HG03175 (cell line): ENCODE measurements around the gene RASGRP3.
A peak's percentile ranks its signal among the peaks of the same experiment; 100 is the strongest.

Source experiments
- ATAC-seq: cut with Tn5 transposase; IDR thresholded peaks from one replicate; pipeline ENCODE4 v1.9.1; 2021; ENCODE audit warnings: mild to moderate bottlenecking, moderate library complexity; ENCODE audit not compliant: unreplicated experiment

RASGRP3 gene

DNA sequence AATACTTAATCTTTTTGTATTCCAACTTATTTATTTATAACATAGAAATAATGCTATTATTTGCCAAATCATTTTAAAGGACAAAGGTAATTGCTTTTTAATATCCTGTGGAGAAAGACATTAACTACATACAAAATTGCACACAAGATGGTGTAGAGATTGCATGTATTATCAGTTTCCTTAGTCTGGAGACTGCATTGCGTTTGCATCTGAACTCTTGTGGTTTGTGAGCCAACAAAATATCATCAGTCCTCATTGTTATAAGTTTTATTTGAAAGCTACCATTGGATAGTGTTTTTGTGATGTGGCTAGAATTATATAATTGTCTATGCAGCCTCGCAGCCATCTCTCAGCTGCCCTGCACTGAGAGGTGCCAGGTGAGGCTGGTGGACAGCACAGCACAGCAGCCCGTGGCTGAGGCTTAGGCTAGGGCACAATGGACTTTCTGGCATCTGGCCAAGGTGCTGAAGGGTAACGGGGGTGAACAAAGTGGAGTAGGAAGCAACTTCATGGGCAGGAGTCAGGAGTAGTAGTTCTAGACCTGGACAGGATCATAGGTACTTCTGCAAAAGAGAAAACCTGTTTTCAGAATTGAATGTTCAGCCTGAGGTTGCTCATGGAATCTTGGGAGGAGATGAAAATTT is 15.1 kb downstream of the RASGRP3 start:
- no peak for ATAC-seq

DNA sequence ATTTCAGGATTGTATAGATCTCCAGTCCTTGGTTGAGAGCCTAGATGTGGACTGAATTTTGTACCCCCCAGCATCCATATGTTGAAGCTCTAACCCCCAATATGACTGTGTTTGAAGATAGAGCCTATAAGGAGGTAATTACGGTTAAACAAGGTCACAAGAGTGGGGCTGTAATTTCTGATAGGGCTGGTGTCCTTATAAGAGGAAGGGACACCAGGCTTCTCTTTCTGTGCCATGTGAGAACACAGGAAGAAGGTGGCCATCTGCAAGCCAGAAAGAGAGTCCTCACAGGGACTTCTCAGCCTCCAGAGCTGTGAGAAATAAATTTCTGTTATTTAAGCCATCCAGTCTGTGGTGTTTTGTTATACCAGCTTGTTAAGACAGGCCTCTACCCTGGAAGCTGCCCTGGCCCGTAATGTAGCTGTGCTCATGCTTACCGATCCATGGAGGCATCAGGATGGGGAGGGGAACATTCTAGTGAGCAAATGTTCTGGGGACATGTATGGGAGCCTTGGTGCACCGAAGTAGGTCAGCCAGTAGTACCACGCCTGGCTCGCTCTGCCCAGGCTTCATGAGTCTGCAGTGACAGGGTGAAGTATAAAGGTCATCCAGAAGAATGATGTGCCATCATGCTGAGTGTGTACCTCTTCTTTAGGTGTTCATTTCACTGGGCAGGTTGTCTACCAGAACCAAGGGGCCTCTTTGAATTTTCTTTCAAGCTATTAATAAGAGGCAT is 16.1 kb downstream of the RASGRP3 start:
- no peak for ATAC-seq

DNA sequence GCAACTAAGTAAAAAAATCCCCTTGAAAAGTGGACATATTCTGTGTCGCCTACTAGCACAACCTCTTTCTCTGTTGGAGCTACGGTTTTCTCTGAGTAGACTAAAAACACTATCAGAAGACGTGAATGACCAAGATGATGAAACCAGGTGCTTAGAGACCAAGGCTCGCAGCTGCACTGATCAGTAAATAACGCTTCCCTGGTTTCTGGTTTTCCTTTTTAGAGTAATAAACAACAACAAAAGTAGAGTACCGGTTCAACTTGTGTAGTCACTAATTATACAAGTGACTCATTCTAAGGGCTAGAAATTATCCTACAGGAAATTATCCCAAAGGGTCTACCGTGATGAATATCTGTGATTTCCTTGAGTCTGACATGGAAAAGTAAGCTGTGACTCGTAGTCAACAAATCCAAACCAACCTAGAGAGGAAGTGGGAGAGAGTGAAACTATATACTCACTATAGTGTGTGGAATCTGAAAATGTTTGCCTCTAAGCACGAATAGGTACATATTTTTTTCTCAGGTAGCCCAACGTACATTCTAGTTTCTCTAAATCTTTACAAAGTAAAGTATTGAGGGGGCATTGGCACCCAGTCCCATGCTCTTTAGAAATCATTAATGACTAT is 17.8 kb downstream of the RASGRP3 start:
- peak; percentile 53 for ATAC-seq

DNA sequence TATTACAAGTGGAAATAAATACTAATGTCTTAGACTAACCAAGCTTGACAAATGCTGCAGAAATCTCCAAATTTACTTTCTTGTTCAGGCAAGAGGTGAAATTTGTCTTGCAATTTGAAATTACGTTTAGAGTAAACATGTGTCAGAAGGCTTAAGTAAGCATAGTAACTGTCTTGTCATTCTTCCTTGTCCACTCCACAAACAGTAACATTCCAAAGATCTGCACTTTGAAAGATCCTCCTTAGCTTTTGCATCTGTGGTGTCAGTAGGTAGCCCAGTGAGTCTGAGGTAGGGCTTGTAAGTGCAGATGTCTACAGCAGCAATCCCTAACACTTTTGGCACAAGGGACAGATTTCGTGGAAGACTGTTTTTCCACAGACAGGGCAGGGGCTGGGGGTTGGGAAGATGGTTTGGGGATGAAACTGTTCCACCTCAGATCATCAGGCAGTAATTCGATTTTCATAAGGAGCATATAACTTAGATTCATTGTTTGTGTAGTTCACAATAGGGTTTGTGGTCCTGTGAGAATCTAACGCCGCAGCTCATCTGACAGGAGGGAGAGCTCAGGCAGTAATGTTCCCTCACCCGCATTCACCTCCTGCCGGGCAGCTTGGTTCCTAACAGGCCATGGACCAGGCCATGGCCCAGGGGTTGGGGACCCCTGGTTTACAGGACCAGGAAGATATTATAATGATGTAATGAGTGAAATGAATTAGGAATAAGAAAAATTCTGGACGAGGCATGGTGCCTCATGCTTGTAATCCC is 18.6 kb downstream of the RASGRP3 start:
- ATAC-seq, result no peak

DNA sequence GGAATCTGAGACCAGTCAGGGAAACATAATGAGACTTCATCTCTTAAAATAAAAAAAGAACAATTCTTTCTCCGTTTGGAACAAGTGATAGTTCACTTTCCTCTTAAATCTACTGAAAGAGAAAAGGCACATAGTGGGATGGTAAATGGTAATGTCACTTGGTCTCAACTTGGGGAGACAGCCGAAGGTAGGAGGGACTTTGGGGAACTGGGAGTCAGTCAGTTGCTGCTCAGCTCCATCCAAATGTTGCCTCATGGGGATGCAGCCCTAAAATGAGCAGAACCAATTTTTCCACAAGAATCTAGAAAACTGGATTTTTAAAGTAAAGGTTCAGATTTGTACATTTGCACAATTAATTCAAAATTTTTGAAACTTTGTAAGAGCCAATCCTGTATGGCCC is 19.2 kb downstream of the RASGRP3 start:
- ATAC-seq, result no peak

DNA sequence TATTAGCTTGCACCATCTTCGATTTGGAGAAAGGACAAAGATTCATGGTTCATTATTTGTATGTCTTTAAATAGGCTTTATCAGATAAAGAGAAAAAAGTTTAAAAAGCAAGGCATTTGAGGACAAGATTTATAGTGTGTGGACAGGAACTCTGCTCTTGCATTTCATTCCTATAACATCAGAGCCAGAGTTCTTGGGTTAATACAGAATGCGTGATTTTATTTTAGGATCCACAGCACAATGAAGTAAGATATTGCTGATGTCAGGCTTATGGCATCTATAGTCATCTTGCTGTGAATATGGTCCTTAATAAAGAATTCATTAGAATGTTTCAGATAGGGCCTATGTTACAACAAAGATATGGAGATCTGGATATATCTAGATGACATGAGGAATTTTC is 19.7 kb downstream of the RASGRP3 start:
- ATAC-seq, result no peak

DNA sequence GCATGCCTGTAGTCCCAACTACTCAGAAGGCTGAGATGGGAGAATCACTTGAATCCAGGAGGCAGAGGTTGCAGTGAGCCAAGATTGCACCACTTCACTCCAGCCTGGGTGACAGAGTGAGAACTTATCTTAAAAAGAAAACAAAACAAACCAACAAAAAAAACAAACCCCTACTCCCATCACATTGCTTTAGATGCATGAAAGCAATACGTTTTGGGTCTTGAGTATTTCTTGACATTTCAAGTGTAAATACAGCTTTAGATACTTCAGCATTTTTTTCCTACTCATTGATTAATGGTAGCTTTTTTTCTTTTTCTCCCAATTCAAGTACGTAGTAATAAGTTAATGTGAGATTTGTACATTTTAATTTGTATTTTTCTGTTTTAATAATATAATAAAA is 20.3 kb downstream of the RASGRP3 start:
- no peak for ATAC-seq

DNA sequence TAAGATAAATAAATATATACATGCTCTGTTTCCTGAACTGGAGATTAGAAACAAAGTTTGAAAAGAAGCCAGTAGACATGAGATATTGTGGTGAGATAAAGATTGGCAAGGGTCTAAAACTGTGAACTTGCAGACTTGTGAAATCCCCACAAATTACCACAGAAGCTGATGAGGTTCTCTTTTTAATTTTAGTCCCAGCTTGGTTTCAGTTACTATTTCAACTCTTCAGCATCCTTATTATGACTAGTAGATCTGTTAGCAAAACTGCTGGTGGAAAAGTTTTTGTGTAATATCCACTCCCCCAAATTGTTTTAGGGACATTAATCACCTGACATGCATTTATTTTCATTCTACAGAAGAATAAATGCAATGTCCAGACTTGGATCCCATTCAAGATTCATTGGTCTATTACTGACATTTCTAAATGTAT is 20.8 kb downstream of the RASGRP3 start:
- ATAC-seq, result peak; percentile 51

DNA sequence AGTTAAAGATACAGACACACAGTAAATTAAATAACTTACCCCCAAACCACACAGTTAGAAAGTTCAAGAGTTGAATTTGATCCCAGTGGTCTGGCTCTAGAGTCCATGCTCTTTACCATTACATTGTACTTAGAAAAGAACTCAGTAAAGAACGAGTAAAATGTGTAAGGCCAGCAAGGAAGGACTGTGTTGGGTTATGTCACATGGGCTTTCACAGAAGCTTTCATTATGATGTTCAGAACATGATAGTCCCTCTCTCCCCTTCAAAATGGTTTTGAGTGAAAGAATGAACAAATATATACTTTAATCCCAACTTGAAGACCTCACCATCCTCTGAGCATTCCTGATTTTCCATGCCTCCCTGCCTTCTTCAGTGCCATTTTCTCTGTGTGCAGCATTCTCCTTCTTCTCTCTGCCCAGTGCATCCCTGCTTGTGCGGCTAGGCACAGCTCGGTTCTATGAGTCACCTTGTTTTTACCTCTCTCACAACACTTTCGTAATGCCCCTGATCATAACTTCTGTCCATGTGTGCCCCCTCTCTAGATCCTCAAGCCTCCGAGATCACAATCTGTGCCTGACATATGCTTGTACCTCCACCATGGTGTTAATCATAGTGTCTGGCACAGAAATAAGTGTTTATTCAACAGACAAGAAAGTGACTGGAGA is 22.0 kb downstream of the RASGRP3 start:
- no peak for ATAC-seq

DNA sequence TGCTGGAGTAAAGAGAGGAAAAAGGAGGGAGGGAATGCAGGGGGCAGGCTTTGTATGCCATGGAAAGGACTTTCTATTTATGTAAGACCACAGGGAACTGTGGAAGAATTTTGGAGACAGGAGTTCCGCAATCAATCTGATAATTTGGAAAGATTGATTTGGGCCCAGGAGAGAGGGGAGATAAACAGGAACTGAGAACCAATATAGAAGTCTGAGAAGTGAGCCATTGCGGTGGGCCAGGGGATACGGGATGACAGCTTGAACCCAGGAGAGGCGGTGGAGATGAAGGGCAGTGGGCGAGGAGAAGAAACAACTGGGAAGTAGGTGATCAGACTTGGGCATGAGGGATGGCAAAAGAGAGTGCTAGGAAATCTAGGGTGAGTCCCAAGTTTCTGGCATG is 23.7 kb downstream of the RASGRP3 start:
- ATAC-seq, result no peak

DNA sequence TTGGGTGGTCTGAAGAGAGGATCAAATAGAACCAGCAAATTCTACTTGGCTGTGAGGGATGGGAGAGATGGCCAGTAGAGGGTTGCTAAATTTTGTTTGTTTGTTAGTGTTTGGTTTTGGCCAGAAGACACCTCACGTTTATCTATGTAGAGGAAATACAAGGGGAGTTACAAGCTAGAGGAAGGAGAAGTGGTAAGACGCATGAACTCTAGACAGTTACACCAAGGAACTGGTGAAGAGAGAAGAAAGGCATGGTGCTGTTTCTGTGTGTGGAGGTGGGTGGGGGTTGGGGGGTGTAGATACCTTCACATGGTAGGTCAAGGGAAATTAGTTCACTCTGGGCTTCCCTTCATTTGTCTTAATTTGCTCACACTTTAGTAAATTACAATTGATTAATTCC is 25.6 kb downstream of the RASGRP3 start:
- ATAC-seq, result no peak

DNA sequence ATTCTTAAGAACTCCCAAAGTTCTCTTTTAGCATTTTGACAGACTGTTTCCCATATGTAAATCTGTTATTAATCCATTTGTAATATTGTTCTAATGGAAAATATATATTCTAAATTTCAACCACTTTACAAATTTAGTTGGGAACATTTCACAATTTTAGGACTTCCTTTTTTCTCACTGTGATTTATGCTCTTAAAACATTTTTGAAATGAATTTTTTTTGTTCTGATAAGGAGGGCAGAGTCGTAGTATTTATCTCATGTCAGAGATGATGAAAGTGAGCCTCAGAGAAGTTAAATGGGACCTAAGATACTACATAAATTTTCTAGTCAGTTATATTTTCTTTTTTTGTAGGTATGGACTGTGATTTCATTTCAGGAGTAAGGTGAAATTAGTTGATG is 26.6 kb downstream of the RASGRP3 start:
- ATAC-seq, result no peak

DNA sequence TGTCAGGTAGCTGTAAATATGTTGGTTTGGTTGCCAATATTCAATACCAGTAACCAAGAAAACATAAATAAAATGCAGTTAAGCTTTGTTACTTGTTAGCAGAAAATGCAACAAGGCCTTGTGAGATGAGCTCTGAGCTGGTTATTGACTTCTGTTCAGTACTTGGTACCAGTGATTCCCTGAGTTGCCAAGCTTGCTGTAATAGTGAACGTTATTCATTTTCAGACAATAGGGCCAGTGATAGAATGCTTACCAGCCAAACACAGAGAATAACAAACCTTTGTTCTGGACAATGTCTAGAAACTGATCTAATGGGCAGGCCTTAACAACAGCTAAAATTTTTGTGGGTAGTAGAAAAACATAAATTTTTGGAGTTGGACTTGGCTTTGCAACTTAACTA is 29.5 kb downstream of the RASGRP3 start:
- ATAC-seq, result no peak

DNA sequence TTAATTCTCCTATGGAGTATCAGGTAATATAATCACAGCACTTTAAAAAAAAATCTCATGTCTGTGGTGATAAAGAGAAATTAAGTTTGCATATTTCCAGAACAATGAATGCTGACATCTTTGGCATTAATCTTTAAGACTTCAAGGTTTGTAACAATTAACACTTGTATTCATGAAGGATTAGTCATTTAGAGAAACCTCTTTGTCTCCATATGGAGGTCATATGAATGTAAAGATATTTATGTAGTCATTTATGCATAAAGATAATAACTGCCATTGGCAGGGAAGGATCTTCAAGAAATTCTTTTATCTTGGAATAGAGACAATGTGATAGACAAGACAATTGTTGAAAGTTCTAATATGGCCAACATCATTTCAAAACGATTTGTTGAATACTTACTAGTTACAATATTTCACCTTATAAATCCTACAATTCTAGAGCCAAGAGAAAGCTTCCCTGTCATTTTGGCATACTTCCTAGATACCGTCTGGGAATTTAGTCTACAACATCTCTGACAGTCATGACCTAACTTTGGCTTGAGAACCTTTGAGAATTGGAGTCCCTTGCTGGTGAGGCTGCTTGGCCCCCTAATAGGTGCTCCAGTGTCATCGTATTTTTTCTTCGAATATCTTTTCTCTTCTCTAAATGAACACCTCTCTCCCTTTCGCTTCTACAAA is 33.6 kb downstream of the RASGRP3 start:
- ATAC-seq, result no peak

DNA sequence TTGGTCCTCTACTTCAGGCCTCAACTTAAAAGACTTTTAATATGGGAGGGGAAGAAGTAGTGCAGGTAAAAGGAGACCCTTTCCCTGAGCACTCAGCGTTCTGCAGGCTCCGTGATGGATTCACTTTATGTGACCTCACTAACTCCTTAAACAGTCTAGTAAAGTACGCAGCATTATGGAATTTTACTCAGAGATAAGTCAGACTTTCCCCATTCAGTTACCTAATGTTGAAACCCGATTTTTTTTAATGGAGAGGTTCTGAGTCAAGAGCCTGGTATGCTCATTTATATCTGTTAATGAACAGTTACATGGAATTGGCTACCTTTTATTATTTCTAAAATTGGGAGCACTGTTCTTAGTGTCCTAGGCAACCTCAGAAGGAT is 34.1 kb downstream of the RASGRP3 start:
- ATAC-seq, result no peak

DNA sequence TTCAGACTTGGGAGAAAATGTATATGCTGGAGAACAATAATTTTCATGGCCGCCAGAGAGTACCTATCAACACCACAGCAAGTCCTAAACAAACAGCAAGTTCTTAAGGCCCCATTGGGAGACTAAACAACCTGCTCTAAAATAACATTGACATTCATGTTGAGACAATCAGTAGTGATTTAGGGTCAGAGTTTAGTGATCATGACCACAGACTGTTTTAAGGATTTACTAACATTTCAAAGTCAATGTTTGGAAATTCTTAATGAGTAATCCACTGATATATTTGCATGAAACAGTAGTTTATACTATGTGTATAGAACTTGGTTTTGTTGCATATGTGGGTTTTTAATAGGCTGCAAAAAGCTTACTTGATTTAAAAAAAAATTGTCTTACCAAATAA is 34.7 kb downstream of the RASGRP3 start:
- ATAC-seq, result no peak

DNA sequence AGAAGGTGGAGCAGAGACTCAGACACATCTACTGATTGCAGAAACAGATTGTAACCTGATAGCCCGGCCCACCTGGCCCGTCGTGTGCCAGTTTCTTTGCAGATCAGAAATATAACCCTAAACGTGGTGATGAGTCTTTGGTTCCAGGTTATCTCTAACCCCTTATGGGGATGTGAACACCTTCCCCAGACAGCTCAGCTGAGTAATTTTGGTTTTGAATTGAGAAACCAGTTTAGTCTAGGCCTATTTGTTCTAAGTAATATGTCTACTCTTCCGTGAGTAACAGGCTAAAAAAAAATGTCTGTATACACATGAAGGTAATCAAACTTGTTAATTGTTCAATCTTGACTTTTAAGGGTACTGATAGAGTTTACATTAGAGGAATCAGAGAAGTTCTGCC is 35.7 kb downstream of the RASGRP3 start:
- no peak for ATAC-seq

DNA sequence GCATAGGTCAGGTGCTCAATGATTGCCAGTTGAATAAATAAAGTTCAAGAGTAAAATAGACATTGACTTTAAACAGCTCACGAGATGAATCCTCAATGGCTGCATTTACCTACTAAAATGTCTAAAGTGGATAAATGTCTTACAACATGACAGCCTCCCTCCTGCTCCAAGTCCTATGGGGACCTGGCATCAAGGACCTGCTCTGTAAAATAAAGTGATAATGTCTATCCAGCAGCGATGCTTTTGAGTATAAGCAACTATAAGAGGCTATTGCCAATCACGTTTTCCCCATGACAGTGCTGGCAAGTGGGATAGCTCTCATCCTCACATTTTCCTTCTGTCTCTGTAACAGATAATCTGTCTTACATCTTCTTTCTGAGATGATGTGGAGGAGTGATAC is 37.0 kb downstream of the RASGRP3 start:
- ATAC-seq, result no peak

DNA sequence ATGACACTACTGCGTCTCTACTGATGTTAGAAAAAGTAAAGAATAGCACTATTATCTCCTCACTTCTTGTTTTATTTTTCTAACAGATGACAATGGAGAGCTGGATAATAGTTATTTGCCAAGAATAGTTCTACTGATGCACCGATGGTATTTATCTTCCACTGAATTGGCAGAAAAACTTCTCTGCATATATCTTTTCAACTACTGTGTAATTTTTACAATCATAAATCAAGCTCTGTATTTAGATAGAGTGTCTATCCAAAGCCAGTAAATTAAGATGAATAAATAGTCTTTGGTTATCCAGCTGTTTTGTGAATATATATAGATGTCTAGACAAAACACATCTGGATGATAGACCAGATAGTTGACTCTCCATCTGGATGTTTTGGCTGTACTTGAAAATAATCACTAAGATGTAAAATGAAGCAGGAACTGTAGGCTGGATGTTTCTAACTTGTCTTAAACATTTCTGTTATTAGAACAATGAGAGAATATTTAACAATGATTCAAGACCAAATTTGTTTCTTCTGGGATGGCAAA is 40.1 kb downstream of the RASGRP3 start:
- ATAC-seq, result no peak

DNA sequence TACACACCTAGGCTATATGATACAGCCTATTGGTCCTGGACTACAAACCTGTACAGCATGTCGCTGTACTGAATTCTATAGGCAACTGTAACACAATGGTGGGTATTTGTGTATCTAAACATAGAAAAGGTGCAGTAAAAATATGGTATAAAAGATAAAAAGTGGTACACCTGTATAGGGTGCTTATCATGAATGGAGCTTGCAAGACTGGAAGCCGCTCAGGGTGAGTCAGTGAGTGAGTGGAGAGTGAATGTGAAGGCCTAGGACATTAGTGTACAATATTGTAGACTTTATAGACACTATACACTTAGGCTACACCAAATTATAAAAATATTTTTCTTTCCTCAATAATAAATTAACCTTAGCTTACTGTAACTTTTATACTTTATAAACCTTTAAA is 41.8 kb downstream of the RASGRP3 start:
- no peak for ATAC-seq
